ENCODE results near the gene DOCK11. TPM values are rescaled to one million over a fixed set of nuclear protein-coding genes. Genes with fewer than 3 reads are reported as not detected.

The DOCK11 gene
- total and polyA plus RNA-seq, 2 donors (not counting 1 experiment from before 2014, with no cell fraction given) = 31.0 to 83.5 TPM

GRCh38 chrX:118627084-118627758 lies 131.6 kb downstream of the DOCK11 start:
- DNase-seq (no peak), ATAC-seq (ENCODE audit: low read depth) (no peak)
- no peaks in the 10 kb centered on the region for H3K9me3 Mint-ChIP-seq (ENCODE audit: insufficient read depth)
- H3K27ac ChIP-seq (ENCODE audit: low read length in 2 of 2) = no peak overlapping the region
- ChIA-PET CTCF (interaction anchor here (0.5 to 1.4 kb wide), 11 partner anchors 10 to 180 kb away, joined by 3 to 7 read pairs (median 3); no protein-coding TSS in a partner anchor), POLR2A (no interaction called here)
- peaks cover 12% of the 10 kb centered on the region for H3K4me1 Mint-ChIP-seq
- TF ChIP-seq, protein P1, sequence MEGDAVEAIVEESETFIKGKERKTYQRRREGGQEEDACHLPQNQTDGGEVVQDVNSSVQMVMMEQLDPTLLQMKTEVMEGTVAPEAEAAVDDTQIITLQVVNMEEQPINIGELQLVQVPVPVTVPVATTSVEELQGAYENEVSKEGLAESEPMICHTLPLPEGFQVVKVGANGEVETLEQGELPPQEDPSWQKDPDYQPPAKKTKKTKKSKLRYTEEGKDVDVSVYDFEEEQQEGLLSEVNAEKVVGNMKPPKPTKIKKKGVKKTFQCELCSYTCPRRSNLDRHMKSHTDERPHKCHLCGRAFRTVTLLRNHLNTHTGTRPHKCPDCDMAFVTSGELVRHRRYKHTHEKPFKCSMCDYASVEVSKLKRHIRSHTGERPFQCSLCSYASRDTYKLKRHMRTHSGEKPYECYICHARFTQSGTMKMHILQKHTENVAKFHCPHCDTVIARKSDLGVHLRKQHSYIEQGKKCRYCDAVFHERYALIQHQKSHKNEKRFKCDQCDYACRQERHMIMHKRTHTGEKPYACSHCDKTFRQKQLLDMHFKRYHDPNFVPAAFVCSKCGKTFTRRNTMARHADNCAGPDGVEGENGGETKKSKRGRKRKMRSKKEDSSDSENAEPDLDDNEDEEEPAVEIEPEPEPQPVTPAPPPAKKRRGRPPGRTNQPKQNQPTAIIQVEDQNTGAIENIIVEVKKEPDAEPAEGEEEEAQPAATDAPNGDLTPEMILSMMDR (IDR thresholded peaks at IDR 0.05) = no peak
- no peak for TF ChIP-seq EZH2 (IDR thresholded peaks at IDR 0.05; ENCODE audit: borderline replicate concordance, insufficient read depth, low read depth, low read length, poor library complexity, severe bottlenecking)
- H3K79me2 ChIP-seq (ENCODE audit: control insufficient read depth, insufficient read depth, low read length) = no peaks in the 10 kb centered on the region
- peaks cover 0 to 4% (median 0%) of the 10 kb centered on the region in 3 donors for H3K9me3 ChIP-seq (ENCODE audit: control extremely low read depth in 1 of 3, control insufficient read depth in 2 of 3, insufficient read depth in 1 of 3, low read length in 2 of 3)
- H4K20me1 ChIP-seq (ENCODE audit: control insufficient read depth, insufficient read depth, low read length, poor library complexity, severe bottlenecking) = no peaks in the 10 kb centered on the region
- no peak overlapping the region for H3K27ac Mint-ChIP-seq
- H3K4me2 ChIP-seq (replicated peaks; ENCODE audit: low read depth, low read length, poor library complexity, severe bottlenecking) = no peak overlapping the region
- no peak overlapping the region for H3K9ac ChIP-seq (ENCODE audit: low read length)
- intact Hi-C loops (cut with micrococcal nuclease) = no loop called here
- H3K4me3 ChIP-seq (ENCODE audit: control extremely low read depth in 1 of 5, extremely low read depth in 1 of 5, insufficient read depth in 1 of 5, low read depth in 2 of 5, low read length in 4 of 5) = no peak overlapping the region
- no peaks in the 10 kb centered on the region for H3K27me3 ChIP-seq (replicated peaks in 1 of 4; ENCODE audit: control extremely low read depth in 1 of 4, control insufficient read depth in 3 of 4, insufficient read depth in 4 of 4, low read length in 3 of 4)
- H3K4me1 ChIP-seq (ENCODE audit: control insufficient read depth in 2 of 2, insufficient read depth in 2 of 2, low read length in 2 of 2) = peaks cover 5 to 9% of the 10 kb centered on the region in 2 donors
- no peak overlapping the region for H2AFZ ChIP-seq (ENCODE audit: insufficient read depth, low read depth, low read length, poor library complexity, severe bottlenecking)
- WGBS (ENCODE audit: insufficient coverage) = no CpG with 5 or more reads among the region's 5 CpGs
- H3K36me3 ChIP-seq (replicated peaks in 1 of 2; ENCODE audit: control extremely low read depth in 1 of 2, control insufficient read depth in 1 of 2, extremely low read depth in 1 of 2, insufficient read depth in 2 of 2, low read length in 1 of 2) = peaks cover 0 to 52% of the 10 kb centered on the region in 2 experiments
- H3K27me3 Mint-ChIP-seq = no peaks in the 10 kb centered on the region
- H3K4me3 Mint-ChIP-seq = no peak overlapping the region

DNA sequence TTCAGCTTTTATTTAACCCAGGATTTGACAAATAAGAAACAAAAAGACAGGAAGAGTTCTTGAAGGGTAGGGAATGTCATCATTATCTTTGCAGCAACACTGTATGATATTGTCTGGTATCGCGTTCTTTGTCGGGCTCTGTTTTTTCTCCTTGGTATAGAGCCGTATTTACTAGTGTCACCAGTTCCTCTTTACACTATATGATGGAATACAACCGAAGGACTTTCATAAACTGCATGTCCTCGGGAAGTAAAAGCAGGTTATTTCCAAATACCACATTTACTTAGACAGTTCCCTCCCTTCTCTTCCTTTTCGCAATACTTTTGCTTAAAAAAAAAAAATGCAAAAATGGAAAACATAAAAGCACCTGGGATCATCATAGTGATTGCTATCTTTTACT lies 135.2 kb downstream of the DOCK11 start:
- Mint-ChIP-seq H3K9me3 (ENCODE audit: insufficient read depth) (no peaks in the 10 kb centered on the region), H3K4me3 (no peak overlapping the region), H3K4me1 (peaks cover 29% of the 10 kb centered on the region), H3K27ac (peak overlapping the region; percentile 20), H3K27me3 (no peaks in the 10 kb centered on the region)
- CTCF ChIA-PET = interaction anchor here (1.2 to 4.3 kb wide), 2 partner anchors 31 to 177 kb away, joined by 3 to 15 read pairs; no protein-coding TSS in a partner anchor
- Histone ChIP-seq H3K4me1 (ENCODE audit: control insufficient read depth in 2 of 2, insufficient read depth in 2 of 2, low read length in 2 of 2) (peaks cover 16 to 17% of the 10 kb centered on the region in 2 donors), H3K36me3 (replicated peaks in 1 of 2; ENCODE audit: control extremely low read depth in 1 of 2, control insufficient read depth in 1 of 2, extremely low read depth in 1 of 2, insufficient read depth in 2 of 2, low read length in 1 of 2) (peaks cover 0 to 49% of the 10 kb centered on the region in 2 experiments), H3K4me3 (ENCODE audit: control extremely low read depth in 1 of 5, extremely low read depth in 1 of 5, insufficient read depth in 1 of 5, low read depth in 2 of 5, low read length in 4 of 5) (no peak overlapping the region), H3K27me3 (replicated peaks in 1 of 4; ENCODE audit: control extremely low read depth in 1 of 4, control insufficient read depth in 3 of 4, insufficient read depth in 4 of 4, low read length in 3 of 4) (no peaks in the 10 kb centered on the region), H3K9me3 (ENCODE audit: control extremely low read depth in 1 of 3, control insufficient read depth in 2 of 3, insufficient read depth in 1 of 3, low read length in 2 of 3) (peaks cover 0 to 4% (median 0%) of the 10 kb centered on the region in 3 donors), H3K27ac (ENCODE audit: low read length in 2 of 2) (no peak overlapping the region), H3K4me2 (replicated peaks; ENCODE audit: low read depth, low read length, poor library complexity, severe bottlenecking) (no peak overlapping the region), H2AFZ (ENCODE audit: insufficient read depth, low read depth, low read length, poor library complexity, severe bottlenecking) (no peak overlapping the region), H4K20me1 (ENCODE audit: control insufficient read depth, insufficient read depth, low read length, poor library complexity, severe bottlenecking) (no peaks in the 10 kb centered on the region), H3K79me2 (ENCODE audit: control insufficient read depth, insufficient read depth, low read length) (no peaks in the 10 kb centered on the region), H3K9ac (ENCODE audit: low read length) (no peak overlapping the region)
- no peak for DNase-seq
- ATAC-seq (ENCODE audit: low read depth) = no peak
- intact Hi-C loops (cut with micrococcal nuclease) = loop anchor here (5.0 kb wide), 1 partner anchor 176 kb away; no protein-coding TSS in a partner anchor
- TF ChIP-seq, protein P1 (IDR thresholded peaks at IDR 0.05) = no peak
- TF ChIP-seq EZH2 (IDR thresholded peaks at IDR 0.05; ENCODE audit: borderline replicate concordance, insufficient read depth, low read depth, low read length, poor library complexity, severe bottlenecking) = no peak
- WGBS (ENCODE audit: insufficient coverage) = no CpG with 5 or more reads among the region's 7 CpGs
- POLR2A ChIA-PET = no interaction called here
